Left kidney (tissue), 2 donors: ENCODE data around the gene GIGYF1. TPM values are rescaled to one million over a fixed set of nuclear protein-coding genes. Genes with fewer than 3 reads are reported as not detected.

Experiments used
- DNase-seq: peaks from one replicate; pipeline ENCODE4 v3.0.0-alpha.2; 2013
- polyA plus RNA-seq: library from polyadenylated mRNA; unstranded; fragments of 120-200 nt; gene quantifications from one replicate; pipeline ENCODE4 v1.2.1, GENCODE V29; 2013; ENCODE audit not compliant: insufficient read length

Gene GIGYF1
- polyA plus RNA-seq, 1 donor: 42.7 TPM

DNA sequence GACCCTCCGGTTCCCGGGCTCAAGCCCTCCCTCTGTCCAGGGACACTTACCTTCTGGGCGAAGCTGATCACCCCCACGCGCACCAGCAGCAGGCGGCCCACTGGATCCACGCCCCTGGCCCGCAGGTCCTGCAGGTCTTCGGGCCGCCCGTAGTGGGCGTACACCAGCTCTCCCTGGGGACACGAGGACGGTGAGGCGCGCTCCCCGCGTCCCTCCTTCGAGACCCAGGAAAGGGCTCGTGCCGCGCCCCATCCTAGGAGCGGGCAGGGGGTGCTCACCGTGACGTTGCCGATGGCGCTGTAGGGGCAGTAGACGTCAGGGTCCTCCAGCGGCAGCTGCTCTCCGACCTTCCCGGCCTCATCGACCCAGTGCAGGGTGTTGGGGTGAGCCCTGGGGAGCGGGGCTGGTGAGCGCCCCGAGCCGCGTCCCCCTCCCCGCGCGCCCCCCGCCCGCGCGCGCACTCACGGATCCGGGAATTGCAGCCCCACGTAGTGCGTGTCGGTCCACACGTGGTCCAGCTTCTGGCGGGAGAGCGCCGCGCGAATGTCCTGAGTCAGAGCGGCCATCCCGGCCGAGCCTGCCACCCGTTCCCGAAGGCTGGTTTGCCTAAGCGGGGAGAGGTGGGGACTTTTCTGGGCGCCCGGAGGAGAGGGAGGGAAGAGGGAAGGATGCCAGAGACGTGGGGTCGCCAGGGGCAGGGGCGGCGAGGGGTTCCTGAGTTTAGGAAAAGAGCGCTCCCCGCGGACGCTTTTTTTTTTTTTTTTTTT lies 60.9 kb downstream of the GIGYF1 start:
- DNase-seq: no peak

DNA sequence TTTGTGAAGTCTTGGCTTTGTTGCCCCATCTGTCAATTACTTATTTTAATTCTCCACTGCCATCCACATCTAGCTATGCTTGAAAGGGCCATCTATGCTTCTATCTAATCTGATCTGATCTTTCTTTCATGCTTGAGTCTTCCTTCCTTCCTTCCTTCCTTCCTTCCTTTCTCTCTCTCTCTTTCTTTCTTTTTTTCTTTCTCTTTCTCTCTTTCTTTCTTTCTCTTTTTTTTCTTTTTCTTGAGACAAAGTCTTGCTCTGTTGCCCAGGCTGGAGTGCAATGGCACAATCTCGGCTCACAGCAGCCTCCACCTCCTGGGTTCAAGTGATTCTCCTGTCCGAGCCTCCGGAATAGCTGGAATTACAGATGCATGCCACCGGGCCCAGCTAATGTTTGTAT lies 64.0 kb downstream of the GIGYF1 start:
- no peak for DNase-seq

Other genes starting within 250 kb of the GIGYF1 start
- 1.2 TPM for gene SPACDR, start 230.0 kb downstream of the GIGYF1 start, polyA plus RNA-seq
- 37.4 TPM for gene TSC22D4, start 215.0 kb downstream of the GIGYF1 start, polyA plus RNA-seq
- gene NYAP1, start 210.3 kb downstream of the GIGYF1 start, polyA plus RNA-seq: 1.6 TPM
- 10.0 TPM for gene AGFG2, start 155.0 kb downstream of the GIGYF1 start, polyA plus RNA-seq
- gene SAP25, start 120.3 kb downstream of the GIGYF1 start, polyA plus RNA-seq: 4.2 TPM
- gene LRCH4, start 108.1 kb downstream of the GIGYF1 start, polyA plus RNA-seq: 37.7 TPM
- gene FBXO24, start 107.9 kb downstream of the GIGYF1 start, polyA plus RNA-seq: 2.6 TPM
- 94.3 TPM for gene PCOLCE, start 91.9 kb downstream of the GIGYF1 start, polyA plus RNA-seq
- gene MOSPD3, start 81.7 kb downstream of the GIGYF1 start, polyA plus RNA-seq: 23.5 TPM
- gene TFR2, start 52.7 kb downstream of the GIGYF1 start, polyA plus RNA-seq: 0.93 TPM
- not detected for gene ACTL6B, start 37.8 kb downstream of the GIGYF1 start, polyA plus RNA-seq
- gene GNB2, start 20.5 kb downstream of the GIGYF1 start, polyA plus RNA-seq: 162 TPM
- gene POP7, start 11.9 kb upstream of the GIGYF1 start, polyA plus RNA-seq: 19.5 TPM
- 0.20 TPM for gene EPO, start 26.2 kb upstream of the GIGYF1 start, polyA plus RNA-seq
- gene ZAN, start 39.3 kb upstream of the GIGYF1 start, polyA plus RNA-seq: 0.03 TPM
- 85.3 TPM for gene EPHB4, start 133.3 kb upstream of the GIGYF1 start, polyA plus RNA-seq
- 29.9 TPM for gene SLC12A9, start 158.5 kb upstream of the GIGYF1 start, polyA plus RNA-seq
- gene TRIP6, start 173.1 kb upstream of the GIGYF1 start, polyA plus RNA-seq: 67.8 TPM
- 193 TPM for gene SRRT, start 180.9 kb upstream of the GIGYF1 start, polyA plus RNA-seq
- gene UFSP1, start 195.5 kb upstream of the GIGYF1 start, polyA plus RNA-seq: 1.8 TPM
- gene ACHE, start 201.6 kb upstream of the GIGYF1 start, polyA plus RNA-seq: 2.7 TPM